H9 (cell line): ENCODE data around the gene PEX10. TPM values are rescaled to one million over a fixed set of nuclear protein-coding genes. Genes with fewer than 3 reads are reported as not detected.

Experiments used
- DNase-seq: peaks from one replicate; pipeline ENCODE4 v3.0.0-alpha.2; 2017
- H2AFZ ChIP-seq: one replicate; pipeline ENCODE4 v1.6.1; 2013; ENCODE audit warnings: mild to moderate bottlenecking, low read length, control low read depth, moderate library complexity
- H2AK5ac ChIP-seq: 2 replicates; pipeline ENCODE4 v1.6.1; 2013; ENCODE audit warnings: low read length, control low read depth, mixed read lengths; ENCODE audit not compliant: insufficient read length
- H2BK120ac ChIP-seq: one replicate; pipeline ENCODE4 v1.6.1; 2013; ENCODE audit warnings: low read depth, mild to moderate bottlenecking, low read length, control low read depth, inconsistent platforms; ENCODE audit not compliant: poor library complexity, severe bottlenecking
- H2BK12ac ChIP-seq: 2 replicates; pipeline ENCODE4 v1.6.1; 2013; ENCODE audit warnings: low read length, control low read depth, mixed read lengths, low read depth; ENCODE audit not compliant: insufficient read length
- H2BK15ac ChIP-seq: 2 replicates; pipeline ENCODE4 v1.6.1; 2013; ENCODE audit warnings: low read depth, low read length, control low read depth
- H2BK20ac ChIP-seq: one replicate; pipeline ENCODE4 v1.6.1; 2013; ENCODE audit warnings: low read depth, mild to moderate bottlenecking, low read length, control low read depth, inconsistent platforms; ENCODE audit not compliant: poor library complexity, severe bottlenecking
- H2BK5ac ChIP-seq: 2 replicates; pipeline ENCODE4 v1.6.1; 2013; ENCODE audit warnings: low read length, control low read depth, mixed read lengths; ENCODE audit not compliant: insufficient read length
- H3K14ac ChIP-seq: 2 replicates; pipeline ENCODE4 v1.6.1; 2013; ENCODE audit warnings: low read length, control low read depth; ENCODE audit not compliant: insufficient read depth
- H3K18ac ChIP-seq: 2 replicates; pipeline ENCODE4 v1.6.1; 2013; ENCODE audit warnings: low read depth, mild to moderate bottlenecking, mixed read lengths, low read length, control low read depth; ENCODE audit not compliant: insufficient read length
- H3K23ac ChIP-seq: 2 replicates; pipeline ENCODE4 v1.6.1; 2013; ENCODE audit warnings: low read length, control low read depth, mixed read lengths, low read depth; ENCODE audit not compliant: insufficient read length
- H3K23me2 ChIP-seq: 2 replicates; pipeline ENCODE4 v1.6.1; 2013; ENCODE audit warnings: low read depth, mild to moderate bottlenecking, mixed read lengths, low read length, control low read depth; ENCODE audit not compliant: insufficient read length, poor library complexity, severe bottlenecking
- H3K27ac ChIP-seq: 2 replicates; pipeline ENCODE4 v1.5.1; 2013; ENCODE audit warnings: low read length, control low read depth, mixed read lengths, low read depth; ENCODE audit not compliant: insufficient read length
- H3K27me3 ChIP-seq: 2 replicates; pipeline ENCODE4 v1.6.1; 2013; ENCODE audit warnings: low read length, control low read depth, inconsistent platforms; ENCODE audit not compliant: insufficient read depth
- H3K4ac ChIP-seq: 2 replicates; pipeline ENCODE4 v1.6.1; 2013; ENCODE audit warnings: low read depth, mild to moderate bottlenecking, control low read depth, inconsistent platforms, low read length, moderate library complexity
- H3K4me1 ChIP-seq: 2 replicates; pipeline ENCODE4 v1.6.1; 2013; ENCODE audit warnings: low read length, control low read depth, inconsistent platforms; ENCODE audit not compliant: insufficient read depth
- H3K4me2 ChIP-seq: 2 replicates; pipeline ENCODE4 v1.6.1; 2013; ENCODE audit warnings: low read length, control low read depth, mixed read lengths; ENCODE audit not compliant: insufficient read length, insufficient read depth
- H3K56ac ChIP-seq: 2 replicates; pipeline ENCODE4 v1.6.1; 2013; ENCODE audit warnings: low read depth, mild to moderate bottlenecking, mixed read lengths, low read length, control low read depth; ENCODE audit not compliant: insufficient read length
- H3K79me1 ChIP-seq: 2 replicates; pipeline ENCODE4 v1.6.1; 2013; ENCODE audit warnings: low read depth, mild to moderate bottlenecking, moderate library complexity, low read length, control low read depth, inconsistent platforms; ENCODE audit not compliant: insufficient read depth, poor library complexity, severe bottlenecking
- H3K79me2 ChIP-seq: 2 replicates; pipeline ENCODE4 v1.6.1; 2013; ENCODE audit warnings: low read length, control low read depth, inconsistent platforms; ENCODE audit not compliant: insufficient read depth
- H3K9ac ChIP-seq: 2 replicates; pipeline ENCODE4 v1.6.1; 2013; ENCODE audit warnings: low read length, control low read depth, mixed read lengths; ENCODE audit not compliant: insufficient read length; ENCODE audit errors: extremely low read depth
- H3K9me3 ChIP-seq: one replicate; pipeline ENCODE4 v1.6.1; 2013; ENCODE audit warnings: low read depth, low read length, inconsistent platforms; ENCODE audit not compliant: control insufficient read depth
- H3T11ph ChIP-seq: one replicate; pipeline ENCODE4 v1.6.1; 2013; ENCODE audit warnings: mild to moderate bottlenecking, low read length, control low read depth, inconsistent platforms
- H4K20me1 ChIP-seq: one replicate; pipeline ENCODE4 v1.6.1; 2013; ENCODE audit not compliant: control insufficient read depth, insufficient read length, insufficient read depth
- H4K5ac ChIP-seq: 2 replicates; pipeline ENCODE4 v1.6.1; 2013; ENCODE audit warnings: low read depth, mild to moderate bottlenecking, mixed read lengths, low read length, control low read depth; ENCODE audit not compliant: insufficient read length
- H4K8ac ChIP-seq: replicated peaks from 2 replicates; pipeline ENCODE4 v1.6.1; 2013; ENCODE audit warnings: low read length, control low read depth, mixed read lengths, low read depth; ENCODE audit not compliant: insufficient read length
- H4K91ac ChIP-seq: 2 replicates; pipeline ENCODE4 v1.6.1; 2013; ENCODE audit warnings: low read depth, mild to moderate bottlenecking, moderate library complexity, mixed read lengths, low read length, control low read depth; ENCODE audit not compliant: insufficient read length
- H3K27ac Mint-ChIP-seq, 3 experiments: 2 replicates in 2 of 3; 3 replicates in 1 of 3; pipeline ENCODE4 v1.8.0; 2020 to 2021; ENCODE audit warnings: mixed read lengths in 3 of 3, mild to moderate bottlenecking in 1 of 3, moderate library complexity in 1 of 3
- H3K27me3 Mint-ChIP-seq: 2 replicates; pipeline ENCODE4 v1.8.0; 2021; ENCODE audit warnings: low read depth, mild to moderate bottlenecking, moderate library complexity, mixed read lengths
- H3K36me3 Mint-ChIP-seq, 3 experiments: 2 replicates in 2 of 3; 3 replicates in 1 of 3; pipeline ENCODE4 v1.8.0; 2020 to 2021; ENCODE audit warnings: low read depth in 3 of 3, mixed read lengths in 3 of 3; ENCODE audit not compliant: insufficient read depth in 1 of 3
- H3K4me1 Mint-ChIP-seq, 2 experiments: 2 replicates each; pipeline ENCODE4 v1.8.0; 2020; ENCODE audit warnings: mixed read lengths in 2 of 2
- H3K4me3 Mint-ChIP-seq, 2 experiments: 2 replicates in 1 of 2; 3 replicates in 1 of 2; pipeline ENCODE4 v1.8.0; 2020 to 2021; ENCODE audit warnings: mild to moderate bottlenecking in 2 of 2, mixed read lengths in 2 of 2, moderate library complexity in 1 of 2
- H3K9me3 Mint-ChIP-seq, 2 experiments: 2 replicates in 1 of 2; 3 replicates in 1 of 2; pipeline ENCODE4 v1.8.0; 2020; ENCODE audit warnings: mild to moderate bottlenecking in 2 of 2, mixed read lengths in 2 of 2, moderate library complexity in 1 of 2
- WGBS: extraction: QIAGEN DNeasy Blood & Tissue Kit; methylation state at CpG from one replicate; pipeline ENCODE4 v1.1.7; 2013; ENCODE audit warnings: missing lambda C conversion rate, low lambda C conversion rate, mixed read lengths; ENCODE audit not compliant: insufficient read length; ENCODE audit errors: extremely low coverage; 5-methylcytosine and 5-hydroxymethylcytosine counted together
- total RNA-seq: library from RNA; stranded (reverse); gene quantifications from 2 replicates; pipeline ENCODE4 v1.2.1, GENCODE V29; 2021
- TF ChIP-seq, protein P1 (sequence below): fragments of 200-600 bp; sonication (generic); conservative IDR thresholded peaks from 3 replicates; pipeline ENCODE4 v1.8.0; 2021; ENCODE audit warnings: antibody characterized with exemption, mild to moderate bottlenecking

PEX10 gene
- total RNA-seq, 1 experiment from 2014 or later = 34.4 TPM

GRCh38 chr1:2460203-2460602, 47.8 kb upstream of the PEX10 start:
- no peak overlapping the region for H3K4me3 Mint-ChIP-seq
- Histone ChIP-seq H2AFZ (no peak overlapping the region), H4K5ac (no peak overlapping the region), H4K91ac (no peak overlapping the region), H3K79me1 (no peaks in the 10 kb centered on the region), H4K20me1 (no peaks in the 10 kb centered on the region), H2BK5ac (no peak overlapping the region), H2AK5ac (no peak overlapping the region), H3K18ac (no peak overlapping the region), H4K8ac (no peak overlapping the region), H2BK12ac (no peak overlapping the region), H2BK20ac (no peak overlapping the region), H3K4me1 (no peaks in the 10 kb centered on the region), H3K14ac (no peak overlapping the region; the same call in 1 of the 2 replicates), H3K27ac (no peak overlapping the region), H2BK120ac (no peak overlapping the region), H3K23me2 (peaks cover 3% of the 10 kb centered on the region), H3T11ph (no peak overlapping the region), H2BK15ac (no peak overlapping the region), H3K9me3 (no peaks in the 10 kb centered on the region), H3K9ac (no peak overlapping the region), H3K4me2 (no peak overlapping the region), H3K4ac (no peak overlapping the region), H3K79me2 (no peaks in the 10 kb centered on the region), H3K56ac (no peak overlapping the region), H3K27me3 (no peaks in the 10 kb centered on the region), H3K23ac (no peak overlapping the region)
- DNase-seq = no peak
- no CpG with 5 or more reads among the region's 8 CpGs for WGBS
- H3K27me3 Mint-ChIP-seq = peaks cover 16% of the 10 kb centered on the region
- TF ChIP-seq, protein P1, sequence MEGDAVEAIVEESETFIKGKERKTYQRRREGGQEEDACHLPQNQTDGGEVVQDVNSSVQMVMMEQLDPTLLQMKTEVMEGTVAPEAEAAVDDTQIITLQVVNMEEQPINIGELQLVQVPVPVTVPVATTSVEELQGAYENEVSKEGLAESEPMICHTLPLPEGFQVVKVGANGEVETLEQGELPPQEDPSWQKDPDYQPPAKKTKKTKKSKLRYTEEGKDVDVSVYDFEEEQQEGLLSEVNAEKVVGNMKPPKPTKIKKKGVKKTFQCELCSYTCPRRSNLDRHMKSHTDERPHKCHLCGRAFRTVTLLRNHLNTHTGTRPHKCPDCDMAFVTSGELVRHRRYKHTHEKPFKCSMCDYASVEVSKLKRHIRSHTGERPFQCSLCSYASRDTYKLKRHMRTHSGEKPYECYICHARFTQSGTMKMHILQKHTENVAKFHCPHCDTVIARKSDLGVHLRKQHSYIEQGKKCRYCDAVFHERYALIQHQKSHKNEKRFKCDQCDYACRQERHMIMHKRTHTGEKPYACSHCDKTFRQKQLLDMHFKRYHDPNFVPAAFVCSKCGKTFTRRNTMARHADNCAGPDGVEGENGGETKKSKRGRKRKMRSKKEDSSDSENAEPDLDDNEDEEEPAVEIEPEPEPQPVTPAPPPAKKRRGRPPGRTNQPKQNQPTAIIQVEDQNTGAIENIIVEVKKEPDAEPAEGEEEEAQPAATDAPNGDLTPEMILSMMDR = no peak
- no peaks in the 10 kb centered on the region for H3K9me3 Mint-ChIP-seq
- H3K4me1 Mint-ChIP-seq = no peaks in the 10 kb centered on the region
- no peak overlapping the region for H3K27ac Mint-ChIP-seq
- H3K36me3 Mint-ChIP-seq = no peaks in the 10 kb centered on the region
